Stimulated activated CD4-positive, alpha-beta T cell treated with anti-CD3 and anti-CD28 coated beads, Interleukin-4, amount 100 ng/mL, for 24 hours (primary cell): ENCODE results near the gene CHN1.

Experiments used
- DNase-seq: peaks from one replicate; pipeline ENCODE4 v3.0.0-alpha.2; 2020

Gene CHN1

DNA sequence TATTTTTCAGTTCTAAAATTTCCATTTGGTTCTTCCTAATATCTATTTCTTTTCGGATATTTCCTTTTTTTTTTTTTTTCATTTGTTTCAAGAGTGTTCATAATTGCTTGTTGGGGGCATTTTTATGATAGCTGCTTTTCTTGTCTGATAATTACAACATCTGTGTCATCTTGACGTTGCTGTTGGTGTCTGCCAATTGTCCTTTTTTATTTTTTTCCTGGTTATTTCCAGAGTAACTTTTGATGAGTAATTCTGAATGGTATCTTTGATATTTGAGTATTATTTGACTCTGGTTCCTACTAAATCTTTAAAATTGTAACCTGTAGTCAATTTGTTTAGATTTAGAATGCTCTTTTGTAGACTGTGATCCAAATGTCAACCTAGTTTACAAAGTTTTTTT, 189.7 kb downstream of the CHN1 start:
- DNase-seq: no peak

- no peak for DNase-seq
Measured at GRCh38 chr2:174812037-174812436, 193.1 kb downstream of the CHN1 start.

DNA sequence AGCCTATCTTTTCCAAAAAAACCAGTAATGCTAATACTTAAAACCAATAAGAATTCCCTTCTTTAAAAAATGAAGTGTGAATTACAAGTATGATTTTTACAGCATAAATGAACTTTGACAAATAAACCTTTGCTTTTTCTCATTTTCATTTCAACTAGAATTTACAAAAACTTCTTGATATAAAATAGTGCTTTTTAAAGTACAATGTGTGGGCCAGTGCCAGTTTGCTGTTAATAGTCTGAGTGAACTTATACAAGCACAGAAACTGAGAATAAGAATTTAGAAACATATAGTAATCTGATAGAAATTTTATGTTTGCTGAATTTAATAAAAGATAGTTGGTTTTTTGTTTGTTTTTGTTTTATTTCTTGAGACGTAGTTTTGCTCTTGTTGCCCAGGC, 197.2 kb downstream of the CHN1 start:
- DNase-seq: no peak

DNA sequence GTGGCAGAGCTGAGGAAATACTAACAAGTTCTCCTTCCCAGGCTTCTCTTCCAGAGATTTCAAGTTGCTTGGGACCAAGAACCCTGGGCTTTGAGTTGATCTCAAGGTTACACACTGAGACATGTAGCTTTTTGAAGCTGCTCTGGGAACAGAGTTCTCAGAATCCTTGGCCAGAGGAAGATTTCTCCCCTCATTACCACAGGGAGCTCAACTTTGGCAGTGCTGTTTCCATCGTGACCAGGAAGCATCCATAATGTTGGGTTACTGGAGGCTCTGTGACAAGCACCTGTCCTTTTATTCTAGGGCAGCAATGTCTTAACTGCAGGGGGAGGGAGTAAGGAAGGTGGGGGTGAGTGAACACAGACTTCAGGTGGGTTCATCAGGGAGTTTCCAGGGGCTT, 199.4 kb downstream of the CHN1 start:
- DNase-seq: no peak

- no peak for DNase-seq
Measured at GRCh38 chr2:174802459-174802858, 202.7 kb downstream of the CHN1 start.

GRCh38 chr2:174800436-174801205, 204.6 kb downstream of the CHN1 start:
- DNase-seq: no peak

GRCh38 chr2:174798801-174799200, 206.4 kb downstream of the CHN1 start:
- DNase-seq: no peak

DNA sequence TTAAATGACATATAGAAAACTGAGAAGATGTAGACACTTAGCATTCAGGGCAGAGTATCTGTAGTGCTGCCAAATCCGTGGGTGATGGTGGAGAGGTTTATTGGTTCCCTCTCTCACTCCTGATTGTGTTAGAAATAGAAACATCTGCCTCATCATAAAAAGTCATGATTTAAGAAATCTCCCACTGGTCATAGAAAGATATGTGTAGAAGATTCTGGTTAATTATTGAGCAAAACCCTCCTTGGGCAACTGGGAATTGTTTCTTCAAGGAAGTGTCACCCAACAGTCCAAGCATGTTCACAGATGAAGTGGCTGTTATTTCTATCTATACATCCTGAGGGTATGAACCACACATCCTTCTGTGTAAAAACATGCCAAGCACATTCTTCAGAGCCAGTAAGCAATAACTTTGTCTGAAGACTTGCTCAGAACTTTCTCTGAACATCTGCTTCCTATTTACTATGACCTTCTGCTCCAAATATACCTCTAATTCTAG, 207.4 kb downstream of the CHN1 start:
- DNase-seq: no peak

- no peak for DNase-seq
Measured at GRCh38 chr2:174796319-174796771, 208.8 kb downstream of the CHN1 start.

- peak; percentile 27 for DNase-seq
Measured at GRCh38 chr2:174794851-174795374, 210.3 kb downstream of the CHN1 start.

DNA sequence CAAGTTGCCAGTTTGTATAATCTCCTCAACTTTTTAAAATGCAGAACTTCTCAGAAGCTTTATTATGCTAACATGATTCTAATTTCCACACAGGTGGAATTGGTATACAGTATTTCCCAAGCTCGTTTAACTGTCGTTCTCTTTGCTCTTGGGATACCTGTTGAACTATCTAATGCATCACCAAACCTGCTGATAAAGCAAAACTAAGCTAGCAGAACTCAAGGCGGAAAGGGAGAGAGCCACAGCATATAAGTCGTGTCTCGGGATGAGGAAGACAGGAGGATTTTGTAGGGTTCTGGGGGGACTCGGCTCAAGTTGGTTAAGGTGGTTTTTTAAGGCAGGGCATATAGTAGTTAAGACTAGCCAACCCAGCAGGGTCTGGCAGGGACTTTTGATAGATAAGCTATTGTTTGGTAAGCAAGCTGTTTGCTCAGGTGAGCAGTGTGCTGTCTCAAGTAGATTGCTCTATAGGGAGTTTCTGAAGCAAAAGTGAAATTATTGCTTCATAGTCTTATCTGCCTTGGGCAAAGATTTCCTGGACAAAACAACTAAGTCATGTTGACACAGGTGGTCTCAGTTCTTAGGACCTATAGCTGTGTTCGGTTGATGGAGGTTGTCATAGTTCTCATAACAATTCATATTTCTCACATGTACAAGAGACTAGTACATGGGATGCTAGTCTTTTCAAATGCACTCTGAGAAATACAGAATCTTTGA, 212.7 kb downstream of the CHN1 start:
- DNase-seq: no peak

DNA sequence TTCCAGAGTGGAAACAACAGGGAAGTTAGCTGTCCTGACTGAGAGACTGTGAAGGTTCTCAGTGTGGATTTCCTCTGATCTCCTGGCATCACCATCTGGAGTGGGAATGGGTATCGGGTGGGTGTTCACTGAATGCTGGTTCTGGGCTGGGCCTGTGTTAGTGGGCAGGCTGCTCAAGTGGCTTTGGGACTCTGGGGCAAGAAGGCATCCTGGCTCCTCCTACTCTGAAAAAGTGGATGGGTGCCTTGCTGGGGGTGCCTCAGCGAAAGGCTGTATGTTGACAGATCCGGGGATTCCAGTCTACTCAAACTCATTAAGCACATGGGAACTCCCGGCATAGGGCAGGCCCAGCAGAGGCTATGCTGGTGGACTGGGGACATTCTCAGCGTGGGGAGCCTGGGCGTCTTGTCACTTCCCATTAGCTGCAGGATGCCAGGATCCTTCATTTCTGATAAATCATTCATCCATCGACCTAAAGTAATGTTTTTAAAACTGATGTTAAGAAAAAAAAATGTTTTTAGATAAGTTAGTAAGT, 213.4 kb downstream of the CHN1 start:
- no peak for DNase-seq

GRCh38 chr2:174791020-174791419, 214.2 kb downstream of the CHN1 start:
- no peak for DNase-seq

- no peak for DNase-seq
Measured at GRCh38 chr2:174789001-174789400, 216.2 kb downstream of the CHN1 start.

DNA sequence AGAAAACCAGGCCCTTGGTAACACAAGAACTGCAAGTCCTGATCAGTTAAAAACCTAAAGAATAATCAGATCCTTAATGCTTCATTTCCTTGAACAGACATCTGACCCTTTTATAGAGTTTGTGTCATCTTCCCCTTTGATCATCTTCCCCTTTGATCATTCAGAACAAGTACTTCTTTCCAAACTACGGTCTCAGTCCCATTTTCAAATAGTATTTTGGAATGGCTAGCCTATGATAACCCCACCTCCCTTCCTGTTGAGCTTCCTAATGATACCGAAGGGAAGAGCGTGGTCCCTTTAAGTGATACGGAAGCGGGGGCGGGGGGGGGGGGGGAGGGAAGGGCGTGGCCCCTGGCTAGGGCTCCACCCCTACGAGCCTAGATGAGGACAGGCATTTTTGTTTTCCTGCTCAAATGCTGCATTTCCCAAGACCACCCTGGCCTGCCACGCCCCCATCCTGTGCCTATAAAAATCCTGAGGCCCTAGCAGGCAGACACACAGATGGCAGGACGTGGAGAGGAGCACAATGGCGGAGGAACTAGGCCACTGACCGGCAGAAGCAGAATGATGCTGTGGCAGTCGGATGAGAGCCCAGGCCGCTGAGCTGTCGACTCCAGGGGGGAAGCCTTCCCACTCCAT, 216.8 kb downstream of the CHN1 start:
- no peak for DNase-seq

DNA sequence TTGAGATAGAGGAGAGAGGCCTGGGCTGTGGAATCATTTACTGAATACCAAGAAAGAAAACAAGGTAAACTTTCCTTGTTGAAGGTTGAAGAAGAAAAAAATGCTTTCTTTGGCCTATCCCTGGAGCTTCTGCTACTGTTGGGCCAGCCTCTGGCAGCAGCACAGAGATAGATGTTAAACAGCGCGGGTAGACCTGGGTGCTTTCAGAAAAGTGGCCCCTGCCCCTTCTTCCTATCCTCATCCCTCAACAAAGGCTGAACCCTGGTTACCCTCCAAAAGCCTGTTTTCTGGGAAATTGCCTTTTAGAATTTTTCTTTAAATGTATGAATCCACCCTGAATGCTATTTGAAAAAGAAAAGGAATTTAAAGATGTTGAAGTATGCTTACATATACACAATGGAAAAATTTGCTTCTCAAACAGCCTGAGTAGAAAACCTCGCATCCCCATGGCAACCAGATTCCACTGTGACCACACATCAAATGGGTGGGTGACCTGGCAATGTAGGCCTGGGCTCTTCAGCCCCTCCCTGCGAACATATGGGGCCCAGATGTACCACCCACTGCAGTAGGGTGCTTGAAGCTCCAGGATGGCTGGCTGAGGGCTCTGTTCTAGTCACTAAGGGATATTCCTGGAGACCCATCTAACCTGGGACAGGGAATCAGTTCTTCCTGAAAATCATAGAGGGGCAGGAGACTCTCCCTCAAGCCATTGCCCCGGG, 217.5 kb downstream of the CHN1 start:
- DNase-seq: no peak

- no peak for DNase-seq
Measured at GRCh38 chr2:174786066-174786725, 219.0 kb downstream of the CHN1 start.

DNA sequence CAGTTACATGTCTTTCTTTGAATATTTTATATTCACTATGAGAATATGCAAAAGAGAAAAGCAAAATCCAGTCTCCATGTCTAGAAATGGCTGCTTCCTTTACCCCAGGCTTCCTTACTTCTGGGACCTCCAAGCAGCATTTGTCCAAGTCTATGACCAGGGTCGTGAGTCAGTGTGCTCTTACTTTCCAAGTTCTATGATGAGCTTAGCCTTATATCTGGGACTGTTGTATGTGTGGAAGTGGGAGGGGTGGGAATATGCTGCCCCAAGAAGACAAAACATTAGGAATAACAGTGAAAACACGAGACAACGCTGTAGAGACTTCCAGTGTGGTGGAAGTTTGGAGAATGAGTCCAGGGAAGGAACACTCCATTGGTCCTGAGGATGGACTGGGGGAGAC, 219.7 kb downstream of the CHN1 start:
- no peak for DNase-seq

DNA sequence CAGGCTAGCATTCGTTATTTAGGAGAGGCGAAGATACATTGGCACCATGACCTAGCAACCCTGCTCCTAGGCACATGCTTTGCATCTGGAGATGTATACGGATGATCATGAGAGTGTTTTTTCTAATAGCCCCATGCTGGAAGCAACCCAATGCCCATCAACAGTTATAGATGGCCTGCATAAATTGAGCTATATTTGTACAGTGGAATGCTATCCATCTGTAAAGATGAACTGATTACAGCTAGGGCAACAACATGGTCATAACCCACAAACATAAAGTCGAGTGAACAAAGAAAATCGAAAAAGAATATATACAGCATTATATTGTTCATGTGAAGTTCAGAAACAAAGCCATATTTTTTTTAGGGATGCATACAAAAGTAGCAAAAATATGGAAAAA, 220.3 kb downstream of the CHN1 start:
- no peak for DNase-seq

- no peak for DNase-seq
Measured at GRCh38 chr2:174784316-174784715, 220.9 kb downstream of the CHN1 start.

DNA sequence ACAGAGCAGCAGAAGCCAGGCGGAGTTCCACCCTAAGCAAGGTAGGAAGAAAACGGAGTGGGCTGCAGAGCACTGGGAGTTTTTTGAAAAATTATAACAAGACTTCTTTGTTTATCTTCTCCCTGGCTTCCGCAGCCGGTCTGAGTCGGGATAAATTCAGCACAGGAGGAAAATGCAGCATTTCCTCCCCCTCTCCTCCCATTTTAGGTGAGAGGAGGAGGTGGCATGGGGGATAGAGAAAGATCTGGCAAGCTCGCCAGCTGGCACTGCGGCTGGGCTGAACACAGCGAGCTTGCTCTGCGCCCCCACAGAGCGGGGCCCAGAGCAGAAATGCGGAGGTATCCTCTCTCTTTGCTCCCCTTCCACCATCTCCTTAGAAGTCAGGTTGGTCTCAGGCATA, 223.2 kb downstream of the CHN1 start:
- DNase-seq: no peak

DNA sequence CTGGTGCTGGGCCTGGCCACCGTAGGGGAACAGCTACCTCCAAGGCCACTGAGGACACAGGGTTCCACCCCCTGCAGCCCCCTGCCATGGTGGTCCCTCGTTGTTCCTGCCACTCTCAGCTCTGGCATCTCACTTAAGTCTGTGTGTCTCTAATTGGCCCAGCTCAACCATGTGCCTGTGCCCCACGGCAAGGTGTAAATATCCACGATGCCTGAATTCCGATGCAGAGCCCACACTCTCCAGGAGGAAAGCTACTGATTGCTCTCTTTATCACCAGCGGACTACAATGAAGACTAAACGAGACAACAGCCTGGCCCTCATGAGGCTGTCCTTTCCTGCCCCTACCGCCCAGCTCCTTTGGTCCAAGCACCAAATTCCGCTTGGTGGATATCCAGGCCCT, 223.9 kb downstream of the CHN1 start:
- DNase-seq: no peak
